ENCODE results near the gene CREB1.
"Not testable (repeated sequence)": the region's sequence is repeated elsewhere in the genome, so short reads cannot be mapped to it uniquely, and the experiment has no call there.

DNA sequence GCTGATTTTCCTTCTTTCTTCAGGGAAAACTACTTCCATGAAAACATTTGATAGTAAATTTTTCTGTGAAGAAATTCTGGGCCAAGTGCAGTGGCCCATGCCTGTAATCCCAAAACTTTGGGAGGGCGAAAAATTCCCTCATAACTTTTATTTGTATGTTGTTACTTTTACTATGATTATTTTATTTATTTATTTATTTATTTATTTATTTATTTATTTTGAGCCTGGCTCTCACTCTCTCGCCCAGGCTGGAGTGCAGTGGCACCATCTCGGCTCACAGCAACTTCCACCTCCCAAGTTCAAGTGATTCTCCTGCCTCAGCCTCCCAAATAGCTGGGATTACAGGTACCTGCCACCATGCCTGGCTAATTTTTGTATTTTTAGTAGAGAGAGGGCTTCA lies 109.5 kb downstream of the CREB1 start:
- TF ChIP-seq, protein P1, sequence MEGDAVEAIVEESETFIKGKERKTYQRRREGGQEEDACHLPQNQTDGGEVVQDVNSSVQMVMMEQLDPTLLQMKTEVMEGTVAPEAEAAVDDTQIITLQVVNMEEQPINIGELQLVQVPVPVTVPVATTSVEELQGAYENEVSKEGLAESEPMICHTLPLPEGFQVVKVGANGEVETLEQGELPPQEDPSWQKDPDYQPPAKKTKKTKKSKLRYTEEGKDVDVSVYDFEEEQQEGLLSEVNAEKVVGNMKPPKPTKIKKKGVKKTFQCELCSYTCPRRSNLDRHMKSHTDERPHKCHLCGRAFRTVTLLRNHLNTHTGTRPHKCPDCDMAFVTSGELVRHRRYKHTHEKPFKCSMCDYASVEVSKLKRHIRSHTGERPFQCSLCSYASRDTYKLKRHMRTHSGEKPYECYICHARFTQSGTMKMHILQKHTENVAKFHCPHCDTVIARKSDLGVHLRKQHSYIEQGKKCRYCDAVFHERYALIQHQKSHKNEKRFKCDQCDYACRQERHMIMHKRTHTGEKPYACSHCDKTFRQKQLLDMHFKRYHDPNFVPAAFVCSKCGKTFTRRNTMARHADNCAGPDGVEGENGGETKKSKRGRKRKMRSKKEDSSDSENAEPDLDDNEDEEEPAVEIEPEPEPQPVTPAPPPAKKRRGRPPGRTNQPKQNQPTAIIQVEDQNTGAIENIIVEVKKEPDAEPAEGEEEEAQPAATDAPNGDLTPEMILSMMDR (IDR thresholded peaks at IDR 0.05): not testable (repeated sequence)
- TF ChIP-seq POLR2A (IDR thresholded peaks at IDR 0.05): not testable (repeated sequence)

All from heart left ventricle (tissue), 13 donors.